OCI-LY7 (cell line): ENCODE results near the gene NEMF. TPM values are rescaled to one million over a fixed set of nuclear protein-coding genes. Genes with fewer than 3 reads are reported as not detected.

Experiments
- BruUV-seq: library from RNA; stranded (reverse); fragments of 400-500 nt; replicated peaks from 2 replicates; lab custom pipeline; 2021; lab: Mats Ljungman, UMichigan
- CTCF ChIA-PET: fragments of 300-600 bp; sonication (Branson Sonifier 250); formaldehyde crosslinking; loops from one replicate; lab custom pipeline; 2022; ENCODE audit warnings: antibody characterized with exemption; ENCODE audit not compliant: unreplicated experiment; lab: Charles Lee
- POLR2A ChIA-PET: fragments of 300-600 bp; sonication (Branson Sonifier 250); formaldehyde crosslinking; loops from one replicate; lab custom pipeline; 2022; ENCODE audit warnings: antibody characterized with exemption; lab: Charles Lee
- DNase-seq: peaks from one replicate; pipeline ENCODE4 v3.0.0-alpha.2; 2015; ENCODE audit warnings: low spot score
- H2AFZ ChIP-seq: fragments of 200-600 bp; sonication (generic), shearing (Covaris generic); 2 replicates; pipeline ENCODE4 v1.6.1; 2014; ENCODE audit warnings: mild to moderate bottlenecking, antibody characterized with exemption, low read length, moderate library complexity
- H3K27ac ChIP-seq: fragments of 200-600 bp; sonication (generic); 2 replicates; pipeline ENCODE4 v1.5.1; 2014; ENCODE audit warnings: mixed run types, low read depth, mild to moderate bottlenecking, moderate library complexity, low read length, inconsistent platforms; ENCODE audit not compliant: poor library complexity, severe bottlenecking
- H3K36me3 ChIP-seq: fragments of 200-600 bp; sonication (generic); 2 replicates; pipeline ENCODE4 v1.6.1; 2014; ENCODE audit warnings: mild to moderate bottlenecking, antibody characterized with exemption, low read length, moderate library complexity, mixed read lengths; ENCODE audit not compliant: insufficient read depth
- H3K4me1 ChIP-seq: fragments of 200-600 bp; sonication (generic); 2 replicates; pipeline ENCODE4 v1.5.1; 2014; ENCODE audit warnings: mild to moderate bottlenecking, low read length; ENCODE audit not compliant: insufficient read depth, poor library complexity, severe bottlenecking
- H3K4me2 ChIP-seq: fragments of 200-600 bp; sonication (generic); 2 replicates; pipeline ENCODE4 v1.6.1; 2014; ENCODE audit warnings: mild to moderate bottlenecking, low read length
- H3K4me3 ChIP-seq: fragments of 200-600 bp; sonication (generic); 2 replicates; pipeline ENCODE4 v1.5.1; 2014; ENCODE audit warnings: mild to moderate bottlenecking, low read depth, low read length; ENCODE audit not compliant: poor library complexity, severe bottlenecking
- H3K79me2 ChIP-seq: fragments of 200-600 bp; sonication (generic); 2 replicates; pipeline ENCODE4 v1.6.1; 2016; ENCODE audit warnings: low read depth, mild to moderate bottlenecking, low read length, moderate library complexity, mixed read lengths; ENCODE audit not compliant: insufficient read depth
- H3K9me2 ChIP-seq: fragments of 200-600 bp; sonication (generic); 2 replicates; pipeline ENCODE4 v1.6.1; 2016; ENCODE audit warnings: mild to moderate bottlenecking, low read length, mixed read lengths; ENCODE audit not compliant: insufficient read depth
- H3K9me3 ChIP-seq: fragments of 200-600 bp; sonication (generic); 2 replicates; pipeline ENCODE4 v1.6.1; 2014; ENCODE audit warnings: mild to moderate bottlenecking, mixed run types, low read length, mixed read lengths
- H4K20me1 ChIP-seq: fragments of 200-600 bp; sonication (generic); 2 replicates; pipeline ENCODE4 v1.6.1; 2014; ENCODE audit warnings: mild to moderate bottlenecking, antibody characterized with exemption, low read length, moderate library complexity, mixed read lengths; ENCODE audit not compliant: insufficient read depth
- CTCF ChIP-seq: fragments of 200-600 bp; sonication (generic); conservative IDR thresholded peaks from 2 replicates; pipeline ENCODE4 v1.5.1; 2014; ENCODE audit warnings: mild to moderate bottlenecking, antibody characterized with exemption, low read length, moderate library complexity, mixed read lengths
- EZH2phosphoT487 ChIP-seq: fragments of 200-600 bp; sonication (generic); IDR thresholded peaks from 2 replicates; pipeline ENCODE4 v1.6.1; 2018; ENCODE audit warnings: low read depth, borderline replicate concordance, mild to moderate bottlenecking, mixed run types, antibody characterized with exemption, low read length, moderate library complexity, mixed read lengths
- intact Hi-C: fragments of 100-400 bp; cut with micrococcal nuclease; formaldehyde crosslinking; loops from one replicate; pipeline ENCODE4 v1.10.0; 2022; ENCODE audit not compliant: unreplicated experiment
- total RNA-seq, 2 experiments: library from RNA; depleted of rRNA in 1 of 2; stranded (reverse); fragments of >200 nt in 1 of 2; shearing (Covaris generic) in 1 of 2; gene quantifications; 2 replicates each; pipeline ENCODE4 v1.2.3, GENCODE V29; 2014 to 2022

Gene NEMF
- total RNA-seq, 2 experiments from 2014 or later = 63.2 to 79.4 TPM

DNA sequence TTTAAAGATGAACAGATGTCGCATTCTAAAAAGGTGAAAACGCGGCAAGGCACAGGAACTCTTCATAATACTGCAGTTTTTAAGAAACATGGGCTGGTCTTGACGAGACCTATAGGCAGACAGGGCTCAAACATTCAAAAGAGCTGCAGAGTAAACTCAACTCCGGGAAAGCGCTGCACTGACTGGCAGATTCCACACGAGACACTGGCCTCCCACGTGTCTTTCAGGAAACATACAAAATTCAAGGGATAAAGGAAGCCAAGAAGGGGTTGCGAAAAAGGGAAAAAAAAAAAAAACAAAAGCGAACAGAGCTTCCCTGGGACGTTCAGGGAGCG, 39.7 kb upstream of the NEMF start:
- POLR2A ChIA-PET = interaction anchor here (0.5 to 2.8 kb wide), 21 partner anchors 10 to 224 kb away, joined by 3 to 26 read pairs (median 5); partner anchors contain the start of gene VCPKMT
- Histone ChIP-seq H3K27ac (peak overlapping the region; percentile 91), H3K79me2 (peaks cover 55% of the 10 kb centered on the region), H3K36me3 (peaks cover 43% of the 10 kb centered on the region), H3K4me2 (peak overlapping the region; percentile 95), H3K4me1 (peaks cover 22% of the 10 kb centered on the region), H3K9me3 (no peaks in the 10 kb centered on the region), H2AFZ (peak overlapping the region; percentile 79; the same call in 1 of the 2 replicates), H3K9me2 (no peaks in the 10 kb centered on the region), H3K4me3 (peak overlapping the region; percentile 98), H4K20me1 (peaks cover 33% of the 10 kb centered on the region)
- intact Hi-C loops = loop anchor here (1.0 to 2.0 kb wide), 5 partner anchors 30 to 169 kb away; no protein-coding TSS in a partner anchor
- CTCF ChIA-PET = interaction anchor here (0.6 to 1.6 kb wide), 5 partner anchors 11 to 110 kb away, joined by 3 to 4 read pairs (median 3); no protein-coding TSS in a partner anchor
- TSS peak; percentile 91 for BruUV-seq
- DNase-seq = peak; percentile 89
- no peak for TF ChIP-seq CTCF
- no peak for TF ChIP-seq EZH2phosphoT487

DNA sequence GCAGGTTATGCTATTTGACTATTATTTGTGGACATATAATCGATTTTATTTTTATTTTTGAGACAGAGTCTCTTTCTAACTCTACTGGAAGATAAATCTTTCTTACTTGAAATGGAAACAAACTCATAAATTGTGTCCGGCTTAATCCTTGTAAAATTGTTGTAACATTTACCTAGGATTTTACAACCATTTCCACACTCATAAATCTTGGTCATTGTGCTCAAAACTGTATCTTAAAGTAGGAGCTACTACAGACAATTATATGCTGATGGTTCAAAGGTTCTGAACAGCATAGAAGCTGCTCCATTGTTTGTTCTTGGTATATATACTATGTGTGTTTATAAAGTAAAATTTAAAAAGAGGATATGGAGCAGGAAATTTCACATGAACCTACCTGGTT, 35.7 kb upstream of the NEMF start:
- DNase-seq = no peak
- H3K4me3 ChIP-seq = no peak overlapping the region
- TF ChIP-seq CTCF = no peak
- no peak for TF ChIP-seq EZH2phosphoT487
- ChIA-PET CTCF (no interaction called here), POLR2A (interaction anchor here (0.6 to 1.6 kb wide), 5 partner anchors 23 to 174 kb away, joined by 3 to 8 read pairs (median 4); no protein-coding TSS in a partner anchor)
- no TSS peak for BruUV-seq
- peaks cover 24% of the 10 kb centered on the region for H3K4me1 ChIP-seq
- no peak overlapping the region for H3K27ac ChIP-seq
- intact Hi-C loops = no loop called here
- no peak overlapping the region for H2AFZ ChIP-seq
- H3K79me2 ChIP-seq = peaks cover 15% of the 10 kb centered on the region
- H3K9me2 ChIP-seq = no peaks in the 10 kb centered on the region
- no peaks in the 10 kb centered on the region for H4K20me1 ChIP-seq
- H3K4me2 ChIP-seq = no peak overlapping the region
- no peaks in the 10 kb centered on the region for H3K9me3 ChIP-seq
- H3K36me3 ChIP-seq = peaks cover 3% of the 10 kb centered on the region

DNA sequence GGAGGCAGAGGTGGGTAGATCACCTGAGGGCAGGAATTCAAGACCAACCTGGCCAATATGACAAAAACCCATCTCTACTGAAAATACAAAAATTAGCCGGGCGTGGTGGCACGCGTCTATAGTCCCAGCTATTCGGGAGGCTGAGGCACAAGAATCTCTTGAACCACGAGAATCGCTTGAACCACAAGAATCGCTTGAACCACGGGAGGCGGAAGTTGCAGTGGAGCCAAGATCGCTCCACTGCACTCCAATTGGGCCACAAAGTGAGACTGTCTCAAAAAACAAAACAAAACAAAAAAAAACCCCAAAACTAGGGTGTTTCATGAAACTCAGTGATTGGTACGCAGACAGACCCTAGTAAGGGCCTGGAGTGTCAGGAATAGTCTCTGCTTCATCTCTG, 33.9 kb upstream of the NEMF start:
- peaks cover 17% of the 10 kb centered on the region for H3K4me1 ChIP-seq
- no peaks in the 10 kb centered on the region for H3K9me2 ChIP-seq
- no peak for TF ChIP-seq EZH2phosphoT487
- no peak for TF ChIP-seq CTCF
- no peaks in the 10 kb centered on the region for H4K20me1 ChIP-seq
- H3K9me3 ChIP-seq = no peaks in the 10 kb centered on the region
- H3K27ac ChIP-seq = no peak overlapping the region
- ChIA-PET CTCF (no interaction called here), POLR2A (no interaction called here)
- no peak overlapping the region; the same call in 1 of the 2 replicates for H3K4me2 ChIP-seq
- no peak for DNase-seq
- H3K36me3 ChIP-seq = no peaks in the 10 kb centered on the region
- intact Hi-C loops = no loop called here
- no peak overlapping the region for H3K4me3 ChIP-seq
- H2AFZ ChIP-seq = peak overlapping the region; percentile 39
- peaks cover 3% of the 10 kb centered on the region; the same call in 1 of the 2 replicates for H3K79me2 ChIP-seq
- BruUV-seq = no TSS peak
